Progenitor cell of endocrine pancreas (in vitro differentiated cells): Measurements from ENCODE around the gene KRTAP10-7. TPM values are rescaled to one million over a fixed set of nuclear protein-coding genes. Genes with fewer than 3 reads are reported as not detected.
"Not testable (repeated sequence)": the region's sequence is repeated elsewhere in the genome, so short reads cannot be mapped to it uniquely, and the experiment has no call there.

Experiments used
- DNase-seq: peaks from one replicate; pipeline ENCODE4 v3.0.0; 2021; ENCODE audit warnings: low spot score; ENCODE audit not compliant: unreplicated experiment
- H3K27ac Mint-ChIP-seq: 2 replicates; pipeline ENCODE4 v1.8.0; 2021; ENCODE audit warnings: mild to moderate bottlenecking, moderate library complexity, mixed read lengths
- H3K27me3 Mint-ChIP-seq: 2 replicates; pipeline ENCODE4 v1.8.0; 2021; ENCODE audit warnings: mixed read lengths
- H3K36me3 Mint-ChIP-seq: 2 replicates; pipeline ENCODE4 v1.8.0; 2022; ENCODE audit warnings: mixed read lengths; ENCODE audit not compliant: insufficient read depth
- H3K4me1 Mint-ChIP-seq: 2 replicates; pipeline ENCODE4 v1.8.0; 2021; ENCODE audit warnings: low read depth, mixed read lengths
- H3K4me3 Mint-ChIP-seq: 2 replicates; pipeline ENCODE4 v1.8.0; 2021; ENCODE audit warnings: low read depth, mild to moderate bottlenecking, moderate library complexity, mixed read lengths
- H3K9me3 Mint-ChIP-seq: 2 replicates; pipeline ENCODE4 v1.8.0; 2021; ENCODE audit warnings: low read depth, mixed read lengths
- CTCF ChIP-seq: fragments of 200-600 bp; sonication (generic); IDR thresholded peaks from one replicate; pipeline ENCODE4 v1.5.0; 2021; ENCODE audit warnings: antibody characterized with exemption, mild to moderate bottlenecking; ENCODE audit not compliant: unreplicated experiment
- total RNA-seq: library from RNA; stranded (reverse); gene quantifications from 2 replicates; pipeline ENCODE4 v1.2.1, GENCODE V29; 2021

The KRTAP10-7 gene
- total RNA-seq, 1 donor from 2014 or later = not detected

DNA sequence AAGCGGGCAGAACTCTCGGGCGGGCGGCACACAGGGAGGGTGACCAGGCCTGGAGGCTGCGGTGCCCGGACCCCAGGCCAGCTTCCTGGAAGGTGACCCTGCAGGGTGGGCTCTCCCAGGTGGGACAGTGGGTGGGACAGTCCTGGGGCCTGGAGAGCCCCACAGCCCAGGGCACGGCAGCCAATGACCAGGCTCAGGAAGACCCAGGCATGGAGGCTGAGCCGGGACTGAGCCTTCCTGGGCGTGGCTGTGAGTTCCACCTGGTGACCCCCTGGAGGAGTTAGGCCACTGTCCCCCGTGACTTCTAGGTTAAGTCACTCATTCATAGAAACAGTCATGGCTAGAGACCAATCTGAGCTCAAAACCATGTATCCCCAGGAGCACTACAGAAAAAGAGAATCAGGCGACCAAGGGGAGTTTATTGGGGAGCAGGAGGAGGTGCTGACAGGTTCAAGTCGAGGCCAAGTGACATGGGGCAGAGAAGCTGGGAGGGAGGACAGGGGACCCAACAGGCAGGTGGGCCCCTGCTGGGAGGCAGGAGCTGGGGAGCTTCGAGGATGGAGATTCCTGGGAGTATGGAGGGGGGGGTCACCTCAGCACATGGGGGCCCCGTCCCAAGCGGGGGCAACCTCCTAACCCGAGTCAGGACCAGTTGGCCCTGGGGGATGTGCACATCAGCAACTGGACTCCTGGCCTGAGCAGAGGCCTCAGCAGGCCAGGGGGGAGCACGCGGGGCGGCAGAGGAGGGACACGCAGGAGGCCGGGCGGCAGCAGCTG is 21.2 kb upstream of the KRTAP10-7 start:
- no peak for DNase-seq
- no peak for TF ChIP-seq CTCF
- H3K4me3 Mint-ChIP-seq = no peak overlapping the region
- H3K36me3 Mint-ChIP-seq = peaks cover 2% of the 10 kb centered on the region
- no peak overlapping the region for H3K27ac Mint-ChIP-seq
- H3K27me3 Mint-ChIP-seq = peaks cover 6% of the 10 kb centered on the region
- peaks cover 3% of the 10 kb centered on the region for H3K4me1 Mint-ChIP-seq
- peaks cover 20% of the 10 kb centered on the region for H3K9me3 Mint-ChIP-seq

- H3K36me3 Mint-ChIP-seq = peaks cover 2% of the 10 kb centered on the region
- no peak for DNase-seq
- H3K4me3 Mint-ChIP-seq = no peak overlapping the region
- no peak overlapping the region for H3K27ac Mint-ChIP-seq
- peaks cover 20% of the 10 kb centered on the region for H3K9me3 Mint-ChIP-seq
- peaks cover 6% of the 10 kb centered on the region for H3K27me3 Mint-ChIP-seq
- no peak for TF ChIP-seq CTCF
- H3K4me1 Mint-ChIP-seq = peaks cover 2% of the 10 kb centered on the region
These were observed 20.6 kb upstream of the KRTAP10-7 start for GRCh38 chr21:44579833-44580144.

DNA sequence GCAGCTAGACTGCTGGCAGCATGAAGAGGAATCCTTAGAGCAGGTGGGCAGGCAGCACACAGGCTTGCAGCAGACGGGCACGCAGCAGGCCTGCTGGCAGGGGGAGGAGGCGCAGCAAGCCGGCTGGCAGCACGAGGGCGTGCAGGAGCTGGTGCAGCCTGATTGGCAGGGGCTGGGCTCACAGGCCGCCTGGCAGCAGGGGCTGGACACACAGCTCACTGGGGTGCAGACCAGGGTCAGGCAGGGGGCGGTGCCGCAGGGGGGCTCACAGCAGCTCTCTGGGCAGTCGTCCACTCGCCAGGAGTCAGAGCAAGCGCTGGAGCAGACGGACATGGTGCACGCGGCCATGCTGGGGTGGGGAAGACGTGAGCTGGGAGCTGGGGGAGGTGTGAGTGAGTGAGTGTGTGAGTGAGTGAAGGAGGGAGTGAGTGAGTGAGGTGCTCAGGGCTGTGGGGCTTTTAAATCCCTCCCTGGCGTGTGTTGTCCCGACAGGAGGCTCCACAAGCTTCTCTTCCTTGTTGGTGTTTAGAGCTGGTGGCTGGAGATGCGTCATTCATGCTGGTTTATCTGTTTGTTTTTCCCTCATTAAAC is 20.1 kb upstream of the KRTAP10-7 start, which contains the start of gene KRTAP10-5:
Gene KRTAP10-5, minus strand, starts transcription at position 374 of the 591 bp plus-strand sequence. Its CDS starts 26 bp downstream, at position 348.
- not testable (repeated sequence) for H3K27ac Mint-ChIP-seq, H3K27me3 Mint-ChIP-seq, H3K4me1 Mint-ChIP-seq, H3K36me3 Mint-ChIP-seq, H3K4me3 Mint-ChIP-seq, DNase-seq
- H3K9me3 Mint-ChIP-seq = peaks cover 20% of the 10 kb centered on the region

- TF ChIP-seq CTCF = no peak
- Mint-ChIP-seq H3K27me3 (peaks cover 12% of the 10 kb centered on the region), H3K4me3 (no peak overlapping the region), H3K9me3 (peaks cover 20% of the 10 kb centered on the region), H3K27ac (no peak overlapping the region), H3K4me1 (no peaks in the 10 kb centered on the region), H3K36me3 (peaks cover 2% of the 10 kb centered on the region)
- no peak for DNase-seq
These were observed 19.2 kb upstream of the KRTAP10-7 start for GRCh38 chr21:44581158-44581557.

GRCh38 chr21:44582055-44582454 is 18.3 kb upstream of the KRTAP10-7 start:
- peaks cover 15% of the 10 kb centered on the region for H3K27me3 Mint-ChIP-seq
- peaks cover 23% of the 10 kb centered on the region for H3K9me3 Mint-ChIP-seq
- H3K4me1 Mint-ChIP-seq = no peaks in the 10 kb centered on the region
- peaks cover 2% of the 10 kb centered on the region for H3K36me3 Mint-ChIP-seq
- no peak for TF ChIP-seq CTCF
- H3K4me3 Mint-ChIP-seq = no peak overlapping the region
- no peak overlapping the region for H3K27ac Mint-ChIP-seq
- no peak for DNase-seq
